Choroid plexus epithelial cell (primary cell): Measurements from ENCODE around the gene CAVIN2.

ENCODE experiments used
- DNase-seq: peaks from one replicate; pipeline ENCODE4 v3.0.0-alpha.2; 2010; ENCODE audit warnings: low read depth
- H3K4me3 ChIP-seq: 2 replicates; pipeline ENCODE4 v1.5.1; 2011; ENCODE audit warnings: low read depth, mild to moderate bottlenecking, control low read depth, low read length, moderate library complexity
- CTCF ChIP-seq: conservative IDR thresholded peaks from 2 replicates; pipeline ENCODE4 v1.5.1; 2011; ENCODE audit warnings: low read depth, mild to moderate bottlenecking, control low read depth, inconsistent platforms, low read length, moderate library complexity

Gene CAVIN2

GRCh38 chr2:191835100-191835499 lies 11.8 kb downstream of the CAVIN2 start:
- H3K4me3 ChIP-seq: no peak overlapping the region
- no peak for TF ChIP-seq CTCF
- no peak for DNase-seq

- TF ChIP-seq CTCF: no peak
- no peak overlapping the region for H3K4me3 ChIP-seq
- DNase-seq: no peak
Measured at GRCh38 chr2:191833356-191833755, 13.5 kb downstream of the CAVIN2 start.

GRCh38 chr2:191832668-191833067 lies 14.2 kb downstream of the CAVIN2 start:
- H3K4me3 ChIP-seq: no peak overlapping the region
- DNase-seq: no peak
- TF ChIP-seq CTCF: no peak

- H3K4me3 ChIP-seq: no peak overlapping the region
- DNase-seq: peak; percentile 15
- no peak for TF ChIP-seq CTCF
Measured at GRCh38 chr2:191831410-191831994, 15.4 kb downstream of the CAVIN2 start.

- no peak overlapping the region for H3K4me3 ChIP-seq
- no peak for TF ChIP-seq CTCF
- no peak for DNase-seq
Measured at GRCh38 chr2:191824398-191824797, 22.5 kb downstream of the CAVIN2 start.

- no peak for TF ChIP-seq CTCF
Measured at GRCh38 chr2:191821078-191821477, 25.8 kb downstream of the CAVIN2 start.

GRCh38 chr2:191818725-191819350 lies 28.1 kb downstream of the CAVIN2 start:
- DNase-seq: peak; percentile 27
- TF ChIP-seq CTCF: no peak
- H3K4me3 ChIP-seq: peak overlapping the region; percentile 9

More at GRCh38 chr2:191821078-191821477, 25.8 kb downstream of the CAVIN2 start:
- no peak overlapping the region for H3K4me3 ChIP-seq
- no peak for DNase-seq
